ENCODE measurements around the gene MAP2K5.

Gene MAP2K5

GRCh38 chr15:67784090-67784781, 241.7 kb downstream of the MAP2K5 start:
- peak overlapping the region; percentile 82 for H3K27ac ChIP-seq (ENCODE audit: low read length)
- no peaks in the 10 kb centered on the region for H3K9me2 ChIP-seq (replicated peaks; ENCODE audit: insufficient read depth, low read length)
- peak overlapping the region; percentile 1; the same call in 1 of the 2 replicates for H3K9ac ChIP-seq (ENCODE audit: low read length)
- H2AFZ ChIP-seq (ENCODE audit: low read length): no peak overlapping the region
- H3K4me3 ChIP-seq (ENCODE audit: low read length): no peak overlapping the region; the same call in 1 of the 2 replicates
- H3F3A ChIP-seq (ENCODE audit: insufficient read depth, low read length): peaks cover 30% of the 10 kb centered on the region
- DNase-seq: peak; percentile 94
- H4K20me1 ChIP-seq (ENCODE audit: insufficient read depth, low read length): no peaks in the 10 kb centered on the region
- H3K4me2 ChIP-seq (ENCODE audit: low read depth, low read length): peak overlapping the region; percentile 92
- H3K4me1 ChIP-seq (ENCODE audit: low read length): peaks cover 33% of the 10 kb centered on the region
- no peaks in the 10 kb centered on the region for H3K36me3 ChIP-seq (replicated peaks; ENCODE audit: insufficient read depth, low read length)
- no peaks in the 10 kb centered on the region for H3K27me3 ChIP-seq (replicated peaks; ENCODE audit: insufficient read depth, low read length)
- H3K9me3 ChIP-seq (replicated peaks; ENCODE audit: insufficient read depth, low read length): no peaks in the 10 kb centered on the region
- no peaks in the 10 kb centered on the region for H3K79me2 ChIP-seq (ENCODE audit: low read length)
- TF ChIP-seq, protein P1, sequence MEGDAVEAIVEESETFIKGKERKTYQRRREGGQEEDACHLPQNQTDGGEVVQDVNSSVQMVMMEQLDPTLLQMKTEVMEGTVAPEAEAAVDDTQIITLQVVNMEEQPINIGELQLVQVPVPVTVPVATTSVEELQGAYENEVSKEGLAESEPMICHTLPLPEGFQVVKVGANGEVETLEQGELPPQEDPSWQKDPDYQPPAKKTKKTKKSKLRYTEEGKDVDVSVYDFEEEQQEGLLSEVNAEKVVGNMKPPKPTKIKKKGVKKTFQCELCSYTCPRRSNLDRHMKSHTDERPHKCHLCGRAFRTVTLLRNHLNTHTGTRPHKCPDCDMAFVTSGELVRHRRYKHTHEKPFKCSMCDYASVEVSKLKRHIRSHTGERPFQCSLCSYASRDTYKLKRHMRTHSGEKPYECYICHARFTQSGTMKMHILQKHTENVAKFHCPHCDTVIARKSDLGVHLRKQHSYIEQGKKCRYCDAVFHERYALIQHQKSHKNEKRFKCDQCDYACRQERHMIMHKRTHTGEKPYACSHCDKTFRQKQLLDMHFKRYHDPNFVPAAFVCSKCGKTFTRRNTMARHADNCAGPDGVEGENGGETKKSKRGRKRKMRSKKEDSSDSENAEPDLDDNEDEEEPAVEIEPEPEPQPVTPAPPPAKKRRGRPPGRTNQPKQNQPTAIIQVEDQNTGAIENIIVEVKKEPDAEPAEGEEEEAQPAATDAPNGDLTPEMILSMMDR (IDR thresholded peaks at IDR 0.05; ENCODE audit: low read length): 0 out of 2 replicates have a peak, but pooled peaks have one; percentile 5
- no peak for TF ChIP-seq EZH2 (optimal IDR thresholded peaks at IDR 0.05; ENCODE audit: low read depth, low read length)

GRCh38 chr15:67784856-67785430, 242.4 kb downstream of the MAP2K5 start:
- no peaks in the 10 kb centered on the region for H3K9me2 ChIP-seq (replicated peaks; ENCODE audit: insufficient read depth, low read length)
- no peaks in the 10 kb centered on the region for H4K20me1 ChIP-seq (ENCODE audit: insufficient read depth, low read length)
- H3K4me2 ChIP-seq (ENCODE audit: low read depth, low read length): peak overlapping the region; percentile 44
- no peaks in the 10 kb centered on the region for H3K36me3 ChIP-seq (replicated peaks; ENCODE audit: insufficient read depth, low read length)
- H2AFZ ChIP-seq (ENCODE audit: low read length): 0 out of 2 replicates have a peak overlapping the region, but pooled peaks have one; percentile 1
- H3K79me2 ChIP-seq (ENCODE audit: low read length): no peaks in the 10 kb centered on the region
- H3K4me1 ChIP-seq (ENCODE audit: low read length): peaks cover 33% of the 10 kb centered on the region
- no peak overlapping the region for H3K4me3 ChIP-seq (ENCODE audit: low read length)
- peak; percentile 38 for DNase-seq
- no peak for TF ChIP-seq EZH2 (optimal IDR thresholded peaks at IDR 0.05; ENCODE audit: low read depth, low read length)
- no peak for TF ChIP-seq EZH2phosphoT487 (IDR thresholded peaks at IDR 0.05; ENCODE audit: low read length)
- TF ChIP-seq, protein P1 (IDR thresholded peaks at IDR 0.05; ENCODE audit: low read length): no peak
- H3K9me3 ChIP-seq (replicated peaks; ENCODE audit: insufficient read depth, low read length): no peaks in the 10 kb centered on the region
- peak overlapping the region; percentile 82 for H3K27ac ChIP-seq (ENCODE audit: low read length)
- H3K9ac ChIP-seq (ENCODE audit: low read length): peak overlapping the region; percentile 1; the same call in 1 of the 2 replicates
- H3K27me3 ChIP-seq (replicated peaks; ENCODE audit: insufficient read depth, low read length): no peaks in the 10 kb centered on the region
- peaks cover 30% of the 10 kb centered on the region for H3F3A ChIP-seq (ENCODE audit: insufficient read depth, low read length)

DNA sequence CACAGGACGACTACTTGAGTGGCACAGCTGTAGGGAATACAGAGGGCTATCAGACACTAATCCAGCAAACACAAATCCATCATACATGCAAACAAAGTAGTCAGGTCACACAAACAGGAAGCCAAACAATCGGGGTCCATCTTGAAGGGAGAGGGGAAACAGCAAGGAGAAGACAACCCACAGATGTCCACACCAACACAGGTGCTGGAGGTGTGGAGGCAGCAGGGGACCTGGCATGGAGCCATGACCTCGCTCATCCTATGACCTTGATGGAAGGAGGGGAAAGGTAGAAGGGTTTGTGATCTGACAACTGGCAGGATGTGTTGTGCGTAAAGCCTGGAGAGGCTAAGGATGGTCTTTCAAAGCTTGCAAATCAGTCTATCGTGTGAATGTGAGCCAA, 242.9 kb downstream of the MAP2K5 start:
- peak overlapping the region; percentile 82; the same call in 1 of the 2 replicates for H3K27ac ChIP-seq (ENCODE audit: low read length)
- peak overlapping the region; percentile 44; the same call in 1 of the 2 replicates for H3K4me2 ChIP-seq (ENCODE audit: low read depth, low read length)
- H3F3A ChIP-seq (ENCODE audit: insufficient read depth, low read length): peaks cover 30% of the 10 kb centered on the region
- no peaks in the 10 kb centered on the region for H3K9me2 ChIP-seq (replicated peaks; ENCODE audit: insufficient read depth, low read length)
- H3K4me3 ChIP-seq (ENCODE audit: low read length): no peak overlapping the region
- TF ChIP-seq EZH2phosphoT487 (IDR thresholded peaks at IDR 0.05; ENCODE audit: low read length) (no peak), EZH2 (optimal IDR thresholded peaks at IDR 0.05; ENCODE audit: low read depth, low read length) (no peak)
- TF ChIP-seq, protein P1 (IDR thresholded peaks at IDR 0.05; ENCODE audit: low read length): no peak
- no peaks in the 10 kb centered on the region for H3K27me3 ChIP-seq (replicated peaks; ENCODE audit: insufficient read depth, low read length)
- no peak overlapping the region for H3K9ac ChIP-seq (ENCODE audit: low read length)
- no peak for DNase-seq
- no peaks in the 10 kb centered on the region for H4K20me1 ChIP-seq (ENCODE audit: insufficient read depth, low read length)
- no peaks in the 10 kb centered on the region for H3K36me3 ChIP-seq (replicated peaks; ENCODE audit: insufficient read depth, low read length)
- no peaks in the 10 kb centered on the region for H3K9me3 ChIP-seq (replicated peaks; ENCODE audit: insufficient read depth, low read length)
- H3K4me1 ChIP-seq (ENCODE audit: low read length): peaks cover 33% of the 10 kb centered on the region
- no peak overlapping the region for H2AFZ ChIP-seq (ENCODE audit: low read length)
- H3K79me2 ChIP-seq (ENCODE audit: low read length): no peaks in the 10 kb centered on the region

Measured in MM.1S (cell line).